ENCODE data around the gene MPP2.
"Not testable (repeated sequence)": the region's sequence is repeated elsewhere in the genome, so short reads cannot be mapped to it uniquely, and the experiment has no call there.

The MPP2 gene

GRCh38 chr17:43901861-43902589 is 5.3 kb downstream of the MPP2 start:
- DNase-seq (ENCODE audit: low read depth in 3 of 3), result no peak

- no peak for DNase-seq (ENCODE audit: low read depth in 3 of 3)
Measured at GRCh38 chr17:43900858-43901754, 6.2 kb downstream of the MPP2 start.

- peak; percentile 63 to 71 (median 68) for DNase-seq (ENCODE audit: low read depth in 3 of 3)
Measured at GRCh38 chr17:43900183-43900857, 7.0 kb downstream of the MPP2 start.

- DNase-seq (ENCODE audit: low read depth in 3 of 3), result no peak
Measured at GRCh38 chr17:43898446-43898845, 8.9 kb downstream of the MPP2 start.

GRCh38 chr17:43897831-43898230 is 9.5 kb downstream of the MPP2 start:
- DNase-seq (ENCODE audit: low read depth in 3 of 3), result no peak

- DNase-seq (ENCODE audit: low read depth in 3 of 3), result not testable (repeated sequence)
Measured at GRCh38 chr17:43894494-43894893, 12.8 kb downstream of the MPP2 start.

- DNase-seq (ENCODE audit: low read depth in 3 of 3), result no peak
Measured at GRCh38 chr17:43892647-43892952, 14.7 kb downstream of the MPP2 start.

- no peak for DNase-seq (ENCODE audit: low read depth in 3 of 3)
Measured at GRCh38 chr17:43891851-43892646, 15.3 kb downstream of the MPP2 start.

GRCh38 chr17:43890240-43890639 is 17.1 kb downstream of the MPP2 start:
- no peak for DNase-seq (ENCODE audit: low read depth in 3 of 3)

- no peak for DNase-seq (ENCODE audit: low read depth in 3 of 3)
Measured at GRCh38 chr17:43888548-43888947, 18.8 kb downstream of the MPP2 start.

GRCh38 chr17:43882761-43883415 is 24.4 kb downstream of the MPP2 start:
- no peak for DNase-seq (ENCODE audit: low read depth in 3 of 3)

- DNase-seq (ENCODE audit: low read depth in 3 of 3), result no peak
Measured at GRCh38 chr17:43881758-43882505, 25.4 kb downstream of the MPP2 start.

GRCh38 chr17:43881181-43881580 is 26.2 kb downstream of the MPP2 start:
- no peak for DNase-seq (ENCODE audit: low read depth in 3 of 3)

- DNase-seq (ENCODE audit: low read depth in 3 of 3), result peak in 2 of 3 experiments; percentile 11 to 17
Measured at GRCh38 chr17:43880420-43880991, 26.8 kb downstream of the MPP2 start.

- no peak for DNase-seq (ENCODE audit: low read depth in 3 of 3)
Measured at GRCh38 chr17:43879723-43880419, 27.5 kb downstream of the MPP2 start.

- DNase-seq (ENCODE audit: low read depth in 3 of 3), result peak; percentile 44 to 56 (median 51)
Measured at GRCh38 chr17:43878260-43879175, 28.8 kb downstream of the MPP2 start.

- DNase-seq (ENCODE audit: low read depth in 3 of 3), result no peak
Measured at GRCh38 chr17:43877451-43878155, 29.7 kb downstream of the MPP2 start.

GRCh38 chr17:43877031-43877430 is 30.3 kb downstream of the MPP2 start:
- DNase-seq (ENCODE audit: low read depth in 3 of 3), result no peak
